Measurements from ENCODE around the gene CPD. TPM values are rescaled to one million over a fixed set of nuclear protein-coding genes. Genes with fewer than 3 reads are reported as not detected.

The CPD gene
- total RNA-seq, 1 donor from 2014 or later, result 51.2 TPM

DNA sequence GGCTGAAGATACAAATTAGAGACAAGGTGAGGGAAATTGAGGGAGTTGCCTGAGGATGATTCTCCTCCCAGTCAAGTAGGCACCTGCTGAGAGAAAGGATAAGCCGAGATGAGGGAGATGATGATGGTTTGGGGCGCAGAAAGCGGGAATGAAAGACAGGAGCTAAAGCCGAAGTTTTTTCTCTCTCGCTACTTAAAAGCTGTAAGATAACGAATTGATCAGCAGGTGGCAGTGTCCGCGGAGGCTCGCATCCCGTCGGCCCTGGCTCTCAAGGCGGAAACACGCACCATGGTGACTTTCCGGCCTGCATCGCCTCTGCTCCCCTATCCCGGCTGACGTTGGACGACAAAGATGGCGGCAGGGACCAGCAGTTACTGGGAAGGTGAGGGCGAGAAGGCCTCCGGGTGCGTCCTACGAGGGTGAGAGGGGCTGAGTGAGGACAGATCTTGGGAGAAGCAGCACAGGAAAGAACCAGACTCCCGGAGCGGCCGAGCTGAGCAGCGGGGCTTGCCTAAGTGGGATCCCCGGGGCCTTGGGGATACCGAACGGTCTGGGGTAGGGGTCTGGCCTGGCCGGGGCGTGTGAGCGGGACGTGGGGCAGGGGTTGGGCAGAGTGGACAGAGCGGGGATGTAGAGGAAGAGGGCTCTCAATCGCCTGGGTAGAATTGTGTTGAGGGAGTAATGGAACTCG lies 98.5 kb downstream of the CPD start, which contains the start of gene GOSR1:
GOSR1 (plus strand) TSS at position 326 of the 691 bp plus-strand sequence; CDS start at position 352, 26 bp downstream.
- no peaks in the 10 kb centered on the region for H3K9me3 Mint-ChIP-seq (ENCODE audit: unreplicated experiment)
- H3K4me1 Mint-ChIP-seq (ENCODE audit: low read depth, unreplicated experiment), result peaks cover 7% of the 10 kb centered on the region
- Histone ChIP-seq H2AFZ (ENCODE audit: low read depth, low read length) (peak within 1 kb of the TSS; percentile 91), H4K20me1 (ENCODE audit: insufficient read depth, low read length) (peaks cover 7% of the 10 kb centered on the region), H3K9me3 (ENCODE audit: insufficient read depth, low read depth, low read length) (no peaks in the 10 kb centered on the region), H3K4me3 (ENCODE audit: insufficient read depth, low read depth, low read length) (peak within 1 kb of the TSS; percentile 95), H3K4me1 (ENCODE audit: insufficient read depth, low read length) (peaks cover 4% of the 10 kb centered on the region), H3K9ac (ENCODE audit: low read length) (peak within 1 kb of the TSS; percentile 100), H3K36me3 (ENCODE audit: insufficient read depth, low read length) (peaks cover 16% of the 10 kb centered on the region), H3K4me2 (ENCODE audit: low read length) (peak within 1 kb of the TSS; percentile 91), H3K79me2 (ENCODE audit: insufficient read depth, low read length) (peaks cover 42% of the 10 kb centered on the region), H3K27ac (ENCODE audit: low read depth, low read length) (peak within 1 kb of the TSS; percentile 97), H3K27me3 (ENCODE audit: insufficient read depth, low read length) (no peaks in the 10 kb centered on the region)
- DNase-seq (ENCODE audit: low read depth) (peak; percentile 89), FAIRE-seq (peak; percentile 80)
- H3K27me3 Mint-ChIP-seq (ENCODE audit: low read depth, unreplicated experiment), result no peaks in the 10 kb centered on the region
- peak within 1 kb of the TSS; percentile 99 for H3K4me3 Mint-ChIP-seq (ENCODE audit: unreplicated experiment)
- peaks cover 2% of the 10 kb centered on the region for H3K36me3 Mint-ChIP-seq (ENCODE audit: low read depth, unreplicated experiment)
- TF ChIP-seq, protein P1, sequence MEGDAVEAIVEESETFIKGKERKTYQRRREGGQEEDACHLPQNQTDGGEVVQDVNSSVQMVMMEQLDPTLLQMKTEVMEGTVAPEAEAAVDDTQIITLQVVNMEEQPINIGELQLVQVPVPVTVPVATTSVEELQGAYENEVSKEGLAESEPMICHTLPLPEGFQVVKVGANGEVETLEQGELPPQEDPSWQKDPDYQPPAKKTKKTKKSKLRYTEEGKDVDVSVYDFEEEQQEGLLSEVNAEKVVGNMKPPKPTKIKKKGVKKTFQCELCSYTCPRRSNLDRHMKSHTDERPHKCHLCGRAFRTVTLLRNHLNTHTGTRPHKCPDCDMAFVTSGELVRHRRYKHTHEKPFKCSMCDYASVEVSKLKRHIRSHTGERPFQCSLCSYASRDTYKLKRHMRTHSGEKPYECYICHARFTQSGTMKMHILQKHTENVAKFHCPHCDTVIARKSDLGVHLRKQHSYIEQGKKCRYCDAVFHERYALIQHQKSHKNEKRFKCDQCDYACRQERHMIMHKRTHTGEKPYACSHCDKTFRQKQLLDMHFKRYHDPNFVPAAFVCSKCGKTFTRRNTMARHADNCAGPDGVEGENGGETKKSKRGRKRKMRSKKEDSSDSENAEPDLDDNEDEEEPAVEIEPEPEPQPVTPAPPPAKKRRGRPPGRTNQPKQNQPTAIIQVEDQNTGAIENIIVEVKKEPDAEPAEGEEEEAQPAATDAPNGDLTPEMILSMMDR (IDR thresholded peaks at IDR 0.05; ENCODE audit: insufficient read depth, low read depth, low read length), result peak; percentile 79
- no peak for TF ChIP-seq EZH2 (IDR thresholded peaks at IDR 0.05; ENCODE audit: insufficient read depth, low read length)
- peak within 1 kb of the TSS; percentile 100 for H3K27ac Mint-ChIP-seq (ENCODE audit: unreplicated experiment)

DNA sequence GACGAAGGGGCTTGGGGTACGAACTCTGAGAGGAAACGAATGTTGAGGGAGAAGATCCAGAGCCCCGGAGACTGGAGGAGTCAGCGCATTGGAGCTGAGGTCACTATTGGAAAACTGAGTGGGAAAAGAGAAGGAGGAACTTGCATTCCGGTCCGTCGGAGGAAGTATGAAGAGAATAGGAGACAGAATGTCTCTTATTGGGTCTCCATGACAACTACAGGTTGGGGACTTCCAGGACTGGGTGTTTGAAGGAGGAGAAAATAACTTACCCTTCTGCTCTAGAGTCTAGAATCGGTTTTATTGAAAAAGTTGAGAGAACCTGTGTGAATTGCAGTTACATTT lies 99.0 kb downstream of the CPD start:
- DNase-seq (ENCODE audit: low read depth), result peak; percentile 18
- H3K36me3 Mint-ChIP-seq (ENCODE audit: low read depth, unreplicated experiment), result peaks cover 2% of the 10 kb centered on the region
- H3K27me3 ChIP-seq (ENCODE audit: insufficient read depth, low read length), result no peaks in the 10 kb centered on the region
- peak overlapping the region; percentile 99 for H3K4me3 Mint-ChIP-seq (ENCODE audit: unreplicated experiment)
- peaks cover 21% of the 10 kb centered on the region for H3K36me3 ChIP-seq (ENCODE audit: insufficient read depth, low read length)
- peak overlapping the region; percentile 97 for H3K27ac ChIP-seq (ENCODE audit: low read depth, low read length)
- no peak for TF ChIP-seq EZH2 (IDR thresholded peaks at IDR 0.05; ENCODE audit: insufficient read depth, low read length)
- TF ChIP-seq, protein P1 (IDR thresholded peaks at IDR 0.05; ENCODE audit: insufficient read depth, low read depth, low read length), result no peak
- H3K27me3 Mint-ChIP-seq (ENCODE audit: low read depth, unreplicated experiment), result no peaks in the 10 kb centered on the region
- peaks cover 4% of the 10 kb centered on the region for H3K4me1 ChIP-seq (ENCODE audit: insufficient read depth, low read length)
- no peak for FAIRE-seq
- peak overlapping the region; percentile 91 for H2AFZ ChIP-seq (ENCODE audit: low read depth, low read length)
- no peaks in the 10 kb centered on the region for H3K9me3 ChIP-seq (ENCODE audit: insufficient read depth, low read depth, low read length)
- H3K27ac Mint-ChIP-seq (ENCODE audit: unreplicated experiment), result peak overlapping the region; percentile 100
- peaks cover 7% of the 10 kb centered on the region for H4K20me1 ChIP-seq (ENCODE audit: insufficient read depth, low read length)
- peak overlapping the region; percentile 95 for H3K4me3 ChIP-seq (ENCODE audit: insufficient read depth, low read depth, low read length)
- peaks cover 7% of the 10 kb centered on the region for H3K4me1 Mint-ChIP-seq (ENCODE audit: low read depth, unreplicated experiment)
- H3K4me2 ChIP-seq (ENCODE audit: low read length), result peak overlapping the region; percentile 91
- no peaks in the 10 kb centered on the region for H3K9me3 Mint-ChIP-seq (ENCODE audit: unreplicated experiment)
- H3K79me2 ChIP-seq (ENCODE audit: insufficient read depth, low read length), result peaks cover 45% of the 10 kb centered on the region
- peak overlapping the region; percentile 100 for H3K9ac ChIP-seq (ENCODE audit: low read length)

DNA sequence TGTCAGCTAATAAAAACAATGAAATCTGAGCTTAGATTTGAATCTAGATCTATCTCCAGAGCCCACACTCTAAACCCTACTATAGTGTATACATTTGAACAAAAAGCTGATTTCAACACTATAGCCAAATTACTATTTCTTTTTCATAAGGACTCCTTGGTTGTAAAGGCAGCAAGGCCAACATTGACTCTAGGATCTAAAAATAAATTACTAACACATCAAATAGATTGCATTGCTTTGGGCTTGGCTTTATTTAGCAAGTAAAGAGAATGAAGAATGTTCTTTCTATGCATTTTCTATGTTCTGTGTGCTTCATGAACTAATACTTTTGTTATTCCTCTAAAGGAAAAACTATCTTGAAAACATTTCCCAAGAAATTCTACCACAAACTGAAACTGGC lies 103.8 kb downstream of the CPD start:
- Histone ChIP-seq H3K27me3 (ENCODE audit: insufficient read depth, low read length) (no peaks in the 10 kb centered on the region), H3K9me3 (ENCODE audit: insufficient read depth, low read depth, low read length) (no peaks in the 10 kb centered on the region), H3K79me2 (ENCODE audit: insufficient read depth, low read length) (peaks cover 52% of the 10 kb centered on the region), H2AFZ (ENCODE audit: low read depth, low read length) (no peak overlapping the region), H4K20me1 (ENCODE audit: insufficient read depth, low read length) (peaks cover 7% of the 10 kb centered on the region), H3K4me2 (ENCODE audit: low read length) (no peak overlapping the region), H3K4me1 (ENCODE audit: insufficient read depth, low read length) (no peaks in the 10 kb centered on the region), H3K9ac (ENCODE audit: low read length) (no peak overlapping the region), H3K36me3 (ENCODE audit: insufficient read depth, low read length) (peaks cover 49% of the 10 kb centered on the region), H3K27ac (ENCODE audit: low read depth, low read length) (no peak overlapping the region), H3K4me3 (ENCODE audit: insufficient read depth, low read depth, low read length) (no peak overlapping the region)
- no peak overlapping the region for H3K4me3 Mint-ChIP-seq (ENCODE audit: unreplicated experiment)
- H3K27me3 Mint-ChIP-seq (ENCODE audit: low read depth, unreplicated experiment), result no peaks in the 10 kb centered on the region
- DNase-seq (ENCODE audit: low read depth) (no peak), FAIRE-seq (no peak)
- H3K36me3 Mint-ChIP-seq (ENCODE audit: low read depth, unreplicated experiment), result peaks cover 6% of the 10 kb centered on the region
- no peak for TF ChIP-seq EZH2 (IDR thresholded peaks at IDR 0.05; ENCODE audit: insufficient read depth, low read length)
- peaks cover 6% of the 10 kb centered on the region for H3K4me1 Mint-ChIP-seq (ENCODE audit: low read depth, unreplicated experiment)
- no peak overlapping the region for H3K27ac Mint-ChIP-seq (ENCODE audit: unreplicated experiment)
- H3K9me3 Mint-ChIP-seq (ENCODE audit: unreplicated experiment), result no peaks in the 10 kb centered on the region

Measured in astrocyte (in vitro differentiated cells and primary cell).